Ishikawa (cell line): Measurements from ENCODE around the gene CCDC88C.

Experiments
- CEBPB ChIP-seq: IDR thresholded peaks from 2 replicates; pipeline ENCODE4 v1.6.1; 2012
- CREB1 ChIP-seq: IDR thresholded peaks from 2 replicates; pipeline ENCODE4 v1.6.1; 2012; ENCODE audit warnings: low read depth
- EGR1 ChIP-seq: IDR thresholded peaks from 2 replicates; pipeline ENCODE4 v1.6.1; 2012
- EP300 ChIP-seq: IDR thresholded peaks from 2 replicates; pipeline ENCODE4 v1.6.1; 2012; ENCODE audit warnings: borderline replicate concordance
- FOXM1 ChIP-seq: IDR thresholded peaks from 2 replicates; pipeline ENCODE4 v1.6.1; 2012; ENCODE audit warnings: low read depth, borderline replicate concordance
- NFIC ChIP-seq: IDR thresholded peaks from 2 replicates; pipeline ENCODE4 v1.6.1; 2012
- RAD21 ChIP-seq: IDR thresholded peaks from 2 replicates; pipeline ENCODE4 v1.6.1; 2012; ENCODE audit warnings: low read depth
- TAF1 ChIP-seq: IDR thresholded peaks from 2 replicates; pipeline ENCODE4 v1.6.1; 2012; ENCODE audit warnings: low read depth, mild to moderate bottlenecking
- TCF12 ChIP-seq: IDR thresholded peaks from 2 replicates; pipeline ENCODE4 v1.6.1; 2012; ENCODE audit warnings: low read depth
- TEAD4 ChIP-seq: IDR thresholded peaks from 2 replicates; pipeline ENCODE4 v1.6.1; 2012
- YY1 ChIP-seq: IDR thresholded peaks from 2 replicates; pipeline ENCODE4 v1.6.1; 2012; ENCODE audit warnings: low read depth
- TF ChIP-seq, protein P1 (sequence below): IDR thresholded peaks from 2 replicates; pipeline ENCODE4 v1.6.1; 2012
- TF ChIP-seq, protein P2 (sequence below): IDR thresholded peaks from 2 replicates; pipeline ENCODE4 v1.6.1; 2012

DNA sequence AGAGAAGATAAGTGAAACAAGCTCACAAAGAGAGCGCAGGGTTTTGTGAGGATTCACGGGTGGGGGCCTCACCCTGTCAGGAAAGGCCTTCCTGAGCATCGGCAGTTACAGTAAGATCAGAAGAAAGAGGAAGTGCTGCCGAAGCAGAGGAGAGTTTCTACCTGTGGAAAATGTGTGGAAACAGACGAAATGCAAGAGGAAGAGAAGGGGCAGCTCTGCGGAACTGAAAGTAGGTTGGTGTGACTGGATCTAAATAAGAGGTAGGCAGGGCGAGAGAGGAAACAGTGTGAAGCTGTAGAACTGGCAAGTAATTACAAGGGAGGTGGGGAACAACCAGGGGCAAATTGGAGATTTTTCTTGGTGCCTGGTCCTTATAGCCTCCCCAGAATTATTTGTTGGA is 175.8 kb downstream of the CCDC88C start:
- TF ChIP-seq CEBPB (no peak), RAD21 (no peak), EP300 (no peak), YY1 (no peak), TAF1 (no peak), CREB1 (no peak), FOXM1 (no peak), NFIC (no peak), TCF12 (no peak), TEAD4 (no peak), EGR1 (no peak)
- TF ChIP-seq, protein P1, sequence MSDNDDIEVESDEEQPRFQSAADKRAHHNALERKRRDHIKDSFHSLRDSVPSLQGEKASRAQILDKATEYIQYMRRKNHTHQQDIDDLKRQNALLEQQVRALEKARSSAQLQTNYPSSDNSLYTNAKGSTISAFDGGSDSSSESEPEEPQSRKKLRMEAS, result no peak
- TF ChIP-seq, protein P2, sequence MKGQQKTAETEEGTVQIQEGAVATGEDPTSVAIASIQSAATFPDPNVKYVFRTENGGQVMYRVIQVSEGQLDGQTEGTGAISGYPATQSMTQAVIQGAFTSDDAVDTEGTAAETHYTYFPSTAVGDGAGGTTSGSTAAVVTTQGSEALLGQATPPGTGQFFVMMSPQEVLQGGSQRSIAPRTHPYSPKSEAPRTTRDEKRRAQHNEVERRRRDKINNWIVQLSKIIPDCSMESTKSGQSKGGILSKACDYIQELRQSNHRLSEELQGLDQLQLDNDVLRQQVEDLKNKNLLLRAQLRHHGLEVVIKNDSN, result no peak
